GM19463 (cell line): ENCODE data around the gene KLHL35.

Source experiments
- ATAC-seq: cut with Tn5 transposase; IDR thresholded peaks from one replicate; pipeline ENCODE4 v1.9.1; 2021; ENCODE audit warnings: mild to moderate bottlenecking, moderate library complexity; ENCODE audit not compliant: unreplicated experiment

KLHL35 gene

DNA sequence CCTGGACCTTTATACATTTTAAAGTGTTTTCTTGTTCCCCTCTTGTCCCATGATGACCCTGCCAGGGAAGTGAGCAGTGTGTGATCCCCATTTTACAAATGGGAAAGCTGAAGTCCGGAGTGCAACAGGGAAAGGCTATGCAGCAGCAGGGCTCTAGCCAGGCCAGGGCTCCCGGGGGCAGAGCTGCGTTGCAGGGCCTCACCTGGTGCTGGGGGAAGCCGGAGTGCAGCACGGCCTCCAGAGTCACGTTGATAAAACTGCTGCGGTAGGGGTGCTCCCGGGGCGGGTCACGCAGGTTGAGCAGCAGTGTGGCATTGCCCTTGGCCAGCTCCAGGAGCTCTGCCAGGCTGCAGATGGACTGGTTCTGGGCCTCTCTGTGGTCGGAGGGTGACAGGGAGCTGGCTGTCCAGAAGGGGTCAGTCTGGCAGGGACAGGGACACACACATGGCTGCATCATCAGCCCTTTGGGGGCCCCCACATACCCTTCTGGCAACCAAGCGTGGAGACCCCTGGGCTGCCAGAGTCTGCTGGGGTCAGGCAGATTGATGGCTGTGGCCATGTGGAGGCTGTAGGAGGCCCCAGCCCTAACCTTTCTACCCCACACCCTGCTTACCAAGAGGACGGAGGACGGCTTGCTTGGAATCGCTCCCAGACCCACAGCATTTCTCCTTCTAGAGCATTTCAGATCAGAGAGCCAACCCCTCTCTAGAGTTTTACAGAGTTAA is 9.3 kb upstream of the KLHL35 start:
- no peak for ATAC-seq

DNA sequence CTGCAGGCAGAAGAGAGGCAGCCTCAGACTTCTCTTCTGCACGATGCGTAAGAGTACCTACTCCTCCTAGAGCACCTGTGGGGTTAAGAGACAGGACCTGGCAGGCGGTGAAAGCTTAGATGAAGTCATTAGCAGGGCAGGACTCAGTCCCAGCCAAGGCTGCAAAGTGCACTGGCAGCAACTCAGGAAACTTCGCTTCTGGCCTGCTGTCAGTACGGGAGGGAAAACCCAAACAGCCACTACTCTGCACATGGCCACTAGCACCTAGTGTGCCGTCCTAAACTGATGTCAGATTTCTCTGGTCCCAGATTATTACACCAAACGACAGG is 8.8 kb upstream of the KLHL35 start:
- no peak for ATAC-seq

DNA sequence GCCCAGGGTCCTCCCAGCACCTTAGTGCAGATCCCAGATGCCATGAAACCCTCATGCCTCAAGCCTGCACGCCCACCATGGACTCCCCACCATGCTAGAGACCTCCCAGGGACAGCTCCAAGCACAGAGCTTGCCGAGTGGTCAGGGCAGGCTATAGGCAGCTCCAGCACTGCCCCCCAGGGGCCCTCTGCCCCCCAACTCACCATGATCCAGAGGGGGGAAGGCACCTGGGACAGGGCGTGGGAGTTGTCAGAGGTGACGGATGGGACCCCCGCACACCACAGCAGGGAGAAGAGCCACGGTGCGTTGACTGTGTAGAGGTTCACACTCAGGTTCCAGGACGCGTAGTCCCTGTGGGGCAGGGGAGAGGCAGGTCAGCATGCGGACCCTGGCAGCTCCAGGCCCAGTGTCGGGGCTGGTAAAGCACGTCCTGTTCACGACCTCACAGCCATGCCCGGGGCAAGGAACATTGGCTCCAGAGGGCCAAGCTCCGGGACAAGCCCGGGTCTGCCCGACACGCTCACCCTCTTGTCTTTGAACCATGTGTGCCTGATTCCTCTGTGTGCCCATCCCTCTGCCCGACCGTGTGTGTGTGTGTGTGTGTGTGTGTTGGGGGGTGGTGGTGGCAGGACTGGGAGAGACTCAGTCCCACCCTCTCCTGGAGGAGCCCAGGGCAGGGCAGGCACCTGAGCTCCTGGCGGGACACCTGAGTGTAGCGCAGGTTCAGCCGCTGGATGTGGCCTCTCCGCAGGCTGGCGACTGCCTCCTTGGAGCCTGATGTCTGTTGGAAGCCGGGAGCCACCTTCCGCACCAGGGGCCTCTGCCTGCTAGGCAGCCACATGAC is 8.2 kb upstream of the KLHL35 start:
- ATAC-seq = no peak

DNA sequence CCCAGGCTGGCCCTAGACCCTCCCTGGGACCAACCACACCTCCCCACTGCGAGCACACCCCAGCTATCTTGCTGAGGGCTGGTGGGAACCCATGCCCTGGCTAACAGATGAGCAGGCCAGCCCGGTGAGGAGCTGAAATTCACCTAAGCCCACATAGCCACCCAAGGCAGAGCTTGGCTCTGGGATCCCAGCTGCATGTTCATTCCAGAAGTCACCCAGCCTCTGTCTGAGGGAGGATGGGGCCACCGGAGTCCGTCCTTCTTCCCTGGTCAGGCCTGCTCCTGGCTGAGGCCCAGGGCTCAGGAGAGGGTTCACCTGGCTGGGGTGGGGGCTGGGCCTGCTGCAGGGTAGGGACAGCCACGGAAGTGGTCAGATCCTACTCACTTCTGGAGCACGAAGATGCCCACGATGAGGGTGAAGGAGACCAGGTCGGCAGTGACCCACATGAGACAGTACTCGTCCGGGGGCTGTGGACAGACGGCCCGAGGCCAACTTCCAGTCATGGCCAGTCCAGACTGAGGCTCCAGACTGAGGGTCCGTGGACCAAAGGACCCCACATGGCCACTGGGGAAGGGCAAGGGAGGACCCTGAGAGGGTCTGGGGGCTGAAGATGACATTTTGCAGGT is 6.6 kb upstream of the KLHL35 start:
- no peak for ATAC-seq

DNA sequence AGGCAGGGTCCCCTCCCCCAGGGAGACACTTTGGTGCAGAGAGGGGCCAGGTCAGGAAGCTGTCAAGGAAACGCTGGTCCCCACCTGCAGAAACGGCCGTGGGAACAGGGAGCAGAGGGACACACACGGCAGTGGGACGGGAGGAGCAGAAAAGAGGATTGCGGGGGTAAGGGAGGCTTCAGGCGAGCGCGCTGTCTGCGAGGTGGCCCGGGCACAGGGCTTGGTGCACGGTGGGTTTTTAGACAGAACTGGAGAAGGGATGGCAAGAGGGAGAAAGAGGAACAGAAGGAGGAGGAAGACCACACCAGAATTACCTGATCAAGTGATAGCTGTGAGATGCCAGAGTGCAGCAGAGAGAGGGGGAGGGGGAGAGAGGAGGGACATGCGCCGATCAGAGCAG is 6.0 kb upstream of the KLHL35 start:
- ATAC-seq = no peak

DNA sequence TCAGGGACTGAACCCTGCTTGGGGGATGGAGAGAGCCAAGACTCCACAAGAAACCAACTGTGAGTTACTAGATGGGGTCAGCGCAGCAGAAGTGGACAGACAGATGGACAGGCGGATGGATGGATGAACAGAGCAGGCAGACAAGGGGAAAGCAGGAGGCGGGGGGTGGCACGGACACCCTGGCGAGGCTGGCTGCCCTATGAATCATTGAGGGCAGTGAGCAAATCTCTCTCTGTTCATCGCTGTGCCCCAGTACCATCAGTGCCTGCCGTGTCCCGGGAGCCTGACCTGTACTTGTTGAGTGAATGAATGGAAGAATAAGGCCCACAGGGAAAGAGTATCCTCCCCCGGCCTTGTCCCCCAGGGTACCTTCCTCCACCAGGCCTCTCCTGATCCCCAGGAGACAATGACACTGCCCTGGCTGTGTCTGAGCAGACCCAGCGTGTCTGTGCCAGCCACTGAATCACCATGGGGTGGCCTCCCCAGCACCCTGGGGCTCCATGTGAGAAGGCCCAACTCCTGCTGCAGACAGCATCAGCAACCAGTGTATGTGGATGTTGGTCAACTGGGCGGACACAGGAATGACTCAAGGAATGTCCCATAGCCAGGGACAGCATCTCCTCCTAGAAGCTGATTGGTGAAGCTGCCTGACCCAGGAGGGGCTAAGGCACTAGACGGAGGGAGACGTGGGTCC is 5.1 kb upstream of the KLHL35 start:
- no peak for ATAC-seq

DNA sequence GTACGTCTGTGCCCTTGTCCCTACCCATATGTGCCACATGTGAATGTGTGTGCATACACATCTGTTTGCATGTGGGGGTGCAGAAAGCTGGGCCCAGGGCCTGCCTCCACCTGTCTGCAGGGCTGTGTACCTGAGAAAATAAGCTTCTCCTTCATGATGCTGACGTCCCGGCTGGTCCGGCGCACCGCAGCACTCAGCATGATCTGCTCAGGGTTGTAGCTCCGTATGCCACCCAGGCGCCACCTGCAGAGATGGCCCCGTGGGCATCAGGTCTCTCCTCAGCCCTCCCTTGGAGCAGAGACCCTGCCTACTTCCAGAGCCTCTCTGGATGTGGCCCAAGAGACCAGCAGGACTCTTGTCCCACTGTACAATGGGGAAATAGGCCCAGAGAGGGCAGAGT is 3.8 kb upstream of the KLHL35 start:
- ATAC-seq = no peak

DNA sequence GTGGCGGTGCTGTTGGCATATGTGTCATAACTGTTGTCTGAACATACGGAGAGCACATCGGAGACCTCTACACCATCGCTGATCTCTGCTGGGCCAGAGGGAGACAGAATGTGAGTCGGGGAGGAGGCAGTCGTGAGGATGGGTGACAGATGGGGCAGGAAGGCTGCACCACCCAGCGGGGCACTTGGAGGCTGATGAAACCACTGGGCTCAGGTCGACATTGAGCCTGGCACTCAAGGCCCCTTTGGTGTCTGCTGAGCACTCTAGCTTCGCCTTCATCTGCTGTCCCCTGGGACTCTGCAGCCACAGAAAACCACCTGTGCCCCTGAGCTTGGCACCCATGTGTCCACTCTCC is 2.5 kb upstream of the KLHL35 start:
- no peak for ATAC-seq

DNA sequence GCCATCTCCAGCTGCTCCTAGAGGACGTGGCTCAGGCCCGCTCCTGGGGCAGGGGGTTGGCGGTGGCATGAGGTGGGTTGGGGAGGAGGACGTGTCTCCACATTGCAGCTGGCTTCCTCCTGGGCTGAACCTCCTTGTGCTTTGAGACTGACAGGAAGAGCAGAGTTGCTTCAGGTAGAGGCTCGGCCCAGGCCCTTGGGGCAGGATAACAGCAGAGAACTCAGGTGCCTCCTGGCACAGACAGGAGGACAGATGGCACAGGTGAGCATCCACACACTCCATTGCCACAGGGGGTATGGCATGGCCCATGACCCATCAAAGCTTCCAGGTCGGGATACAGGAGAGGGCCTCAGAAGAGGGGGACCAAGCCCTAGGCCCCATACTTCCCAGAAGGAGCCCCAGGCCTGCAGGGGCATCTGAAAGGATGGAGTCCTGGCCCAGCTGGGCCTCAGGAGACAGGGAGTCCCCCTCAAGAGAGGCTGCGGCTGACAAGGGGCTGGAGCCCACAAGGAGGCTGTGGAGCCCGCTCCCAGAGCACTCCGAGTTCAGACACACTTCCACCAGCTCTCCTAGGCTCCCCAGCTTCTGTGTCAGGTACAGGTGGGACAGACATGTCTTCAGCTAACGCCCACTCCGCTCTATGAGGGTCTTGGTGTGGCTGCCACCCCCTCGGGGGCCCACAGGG is 2.0 kb upstream of the KLHL35 start:
- no peak for ATAC-seq

DNA sequence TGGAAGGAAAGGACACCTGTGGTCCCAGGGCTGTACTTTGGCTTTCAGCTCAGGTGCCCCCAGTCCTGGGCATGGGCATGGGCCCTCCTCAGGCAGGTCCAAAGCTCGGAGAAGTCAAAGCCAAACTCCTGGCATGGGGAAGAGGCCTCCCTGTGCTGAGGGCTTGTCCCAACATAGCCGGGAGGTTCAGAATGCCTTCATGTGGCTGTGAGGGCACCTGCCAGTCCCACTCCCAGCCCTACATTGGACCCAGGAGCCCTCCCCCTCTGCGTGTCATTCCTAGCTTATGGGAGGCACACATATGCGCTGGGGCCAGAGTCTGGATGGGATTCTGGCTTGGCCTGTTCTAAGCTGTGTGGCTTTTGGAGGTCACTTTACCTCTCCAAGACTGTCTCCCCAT is 1.0 kb upstream of the KLHL35 start:
- ATAC-seq = no peak

DNA sequence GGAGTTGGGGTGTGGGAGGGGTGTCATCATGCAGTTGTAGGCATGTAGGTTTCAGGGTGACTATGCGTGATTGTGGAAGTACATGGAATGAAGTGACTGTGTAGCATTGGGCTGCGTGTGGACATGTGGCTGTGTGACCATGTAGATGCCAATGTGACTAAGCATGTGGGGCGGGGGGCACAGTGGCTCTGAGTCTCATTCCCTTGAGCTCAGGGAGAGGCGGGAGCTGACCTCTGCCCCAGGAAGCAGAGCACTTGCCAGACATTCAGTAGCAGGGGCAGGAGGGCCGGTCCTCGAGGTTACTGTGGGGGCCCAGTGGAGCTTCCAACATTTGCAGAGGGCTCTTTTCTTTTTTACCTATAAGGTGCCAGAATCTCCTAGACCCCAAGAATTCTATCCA is 440 bp upstream of the KLHL35 start:
- no peak for ATAC-seq

DNA sequence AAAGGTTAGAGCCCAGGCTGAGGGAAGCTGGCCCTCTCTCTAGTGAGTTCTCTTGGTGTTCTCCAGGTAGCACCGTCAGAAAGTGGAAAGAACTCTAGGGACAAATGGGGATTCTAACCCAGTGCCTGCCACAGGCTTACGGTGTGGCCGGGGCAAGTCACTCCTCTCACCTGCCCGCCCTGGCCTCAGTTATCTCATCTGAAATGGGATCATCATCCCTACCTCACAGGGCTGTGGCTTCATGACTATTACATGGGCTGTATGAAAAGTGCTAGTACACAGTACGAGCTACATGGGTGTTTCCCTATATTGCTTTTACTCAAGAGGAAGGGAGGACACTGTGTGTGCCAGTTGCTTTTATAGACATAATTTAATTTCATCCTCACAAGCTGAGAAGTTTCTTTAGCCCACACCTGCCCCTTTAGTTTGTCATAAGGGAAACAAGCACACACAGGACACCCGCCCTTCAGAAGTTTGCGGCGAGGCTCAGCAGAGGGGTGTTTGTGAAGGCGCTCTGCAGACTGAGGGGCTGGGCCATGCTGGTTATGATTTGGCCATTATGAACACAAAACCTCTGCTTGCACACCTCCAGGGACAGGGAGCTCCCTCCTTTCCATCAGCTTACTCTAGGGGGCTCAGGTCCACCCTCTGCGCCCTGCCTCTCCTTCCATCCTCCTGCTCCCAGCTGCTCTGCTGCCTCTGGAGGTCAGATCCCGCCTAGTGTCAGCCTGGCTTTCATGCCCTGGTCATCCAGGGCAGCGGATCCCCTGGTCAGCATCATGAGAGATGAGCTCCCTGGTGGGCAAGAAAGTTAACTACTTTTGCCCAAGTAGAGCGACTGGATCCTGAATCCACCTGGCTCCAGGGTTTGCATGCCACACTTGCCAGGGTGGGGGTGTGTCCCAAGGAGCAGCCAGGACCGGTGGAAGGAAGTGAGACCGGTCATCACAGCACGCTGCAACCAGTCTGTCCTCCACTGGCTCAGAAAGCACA is 1.2 kb downstream of the KLHL35 start:
- ATAC-seq = no peak

DNA sequence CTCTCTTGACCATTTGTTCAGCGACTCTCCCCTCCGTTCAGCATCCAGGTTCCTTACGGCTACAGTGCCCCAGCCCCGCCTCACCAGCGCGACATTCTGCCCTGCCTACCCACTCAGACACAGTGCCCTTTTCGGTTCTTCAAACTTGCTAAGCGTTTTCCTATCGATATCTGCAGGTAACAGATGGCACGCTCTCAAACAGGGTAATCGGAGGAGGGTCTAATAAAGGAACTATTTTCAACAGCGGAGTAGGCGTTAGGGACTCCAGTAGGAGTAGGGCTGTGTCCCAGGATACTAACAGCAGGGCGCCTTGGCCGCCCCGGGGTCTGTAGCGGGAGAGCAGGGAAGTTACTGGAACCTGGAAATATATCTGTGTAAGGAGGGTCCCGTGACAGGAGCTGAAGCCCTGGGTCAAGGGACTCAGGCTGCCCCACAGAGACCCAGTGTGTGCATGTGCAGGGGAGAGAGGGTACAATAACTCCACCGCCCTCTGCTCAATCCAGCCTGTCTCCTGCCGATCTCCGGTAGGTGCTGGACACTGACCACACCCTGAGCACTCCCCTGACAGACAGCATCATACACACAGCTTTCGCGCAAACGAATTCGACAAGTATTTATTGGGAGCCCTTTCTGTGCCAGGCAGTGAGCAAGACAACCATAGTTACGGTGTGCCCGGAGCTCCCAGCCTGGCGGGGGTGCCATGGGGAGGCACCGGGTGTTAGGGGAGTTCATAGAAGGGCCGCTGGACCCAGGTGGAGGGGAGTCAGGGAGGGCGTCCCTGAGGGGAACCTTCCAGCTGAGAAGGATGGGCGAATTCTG is 2.1 kb downstream of the KLHL35 start:
- ATAC-seq = no peak

DNA sequence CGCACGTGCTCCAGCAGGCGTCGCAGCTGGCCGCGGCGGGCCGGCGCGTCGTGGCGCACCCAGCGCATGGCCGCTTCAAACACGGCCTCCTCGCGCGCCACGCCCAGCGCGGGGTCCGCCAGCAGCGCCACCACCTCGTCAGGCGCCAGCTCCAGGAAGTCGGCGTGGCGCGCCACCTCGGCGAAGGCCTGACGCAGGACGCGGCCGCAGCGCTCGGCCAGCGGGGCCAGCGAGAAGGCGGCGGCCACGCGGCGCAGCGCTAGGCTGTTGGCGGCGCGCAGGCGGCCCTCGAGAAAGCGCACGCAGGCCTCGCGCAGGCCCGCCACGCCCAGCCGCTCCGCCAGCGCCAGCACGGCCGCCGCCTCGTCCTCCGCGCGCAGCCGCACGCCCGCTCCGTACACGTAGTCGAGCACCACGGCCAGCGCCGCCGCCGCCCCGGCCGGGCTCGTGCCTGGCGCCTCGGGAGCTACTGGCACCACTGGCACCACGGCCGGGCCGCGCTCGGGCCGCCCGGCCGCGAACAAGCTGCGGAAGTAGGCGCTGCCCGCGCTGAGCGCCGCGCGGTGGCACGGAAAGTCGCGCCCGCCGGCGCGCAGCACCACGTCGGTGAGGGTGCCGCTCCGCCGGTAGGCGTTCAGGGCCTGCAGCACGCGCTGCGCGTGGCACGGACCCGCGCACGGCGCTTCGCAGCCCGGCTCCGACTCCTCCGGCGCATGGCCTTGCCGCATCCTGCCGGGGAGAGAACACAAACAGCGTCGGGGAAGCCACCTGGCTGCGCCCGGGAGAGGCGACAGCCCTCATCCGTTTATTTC is 2.9 kb downstream of the KLHL35 start:
- no peak for ATAC-seq

DNA sequence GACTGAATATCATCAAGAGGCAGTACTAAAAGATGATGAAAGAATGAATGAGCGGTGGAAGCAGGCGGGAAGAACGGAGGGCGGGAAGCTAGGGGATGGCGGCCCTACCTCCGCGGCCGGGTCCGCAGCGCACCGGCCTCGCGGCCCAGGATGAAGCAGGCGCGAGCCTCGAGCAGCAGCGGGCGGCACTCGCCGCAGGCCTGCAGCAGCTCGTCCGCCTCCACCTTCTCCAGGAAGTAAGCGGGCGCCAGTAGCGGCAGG is 3.4 kb downstream of the KLHL35 start:
- no peak for ATAC-seq

DNA sequence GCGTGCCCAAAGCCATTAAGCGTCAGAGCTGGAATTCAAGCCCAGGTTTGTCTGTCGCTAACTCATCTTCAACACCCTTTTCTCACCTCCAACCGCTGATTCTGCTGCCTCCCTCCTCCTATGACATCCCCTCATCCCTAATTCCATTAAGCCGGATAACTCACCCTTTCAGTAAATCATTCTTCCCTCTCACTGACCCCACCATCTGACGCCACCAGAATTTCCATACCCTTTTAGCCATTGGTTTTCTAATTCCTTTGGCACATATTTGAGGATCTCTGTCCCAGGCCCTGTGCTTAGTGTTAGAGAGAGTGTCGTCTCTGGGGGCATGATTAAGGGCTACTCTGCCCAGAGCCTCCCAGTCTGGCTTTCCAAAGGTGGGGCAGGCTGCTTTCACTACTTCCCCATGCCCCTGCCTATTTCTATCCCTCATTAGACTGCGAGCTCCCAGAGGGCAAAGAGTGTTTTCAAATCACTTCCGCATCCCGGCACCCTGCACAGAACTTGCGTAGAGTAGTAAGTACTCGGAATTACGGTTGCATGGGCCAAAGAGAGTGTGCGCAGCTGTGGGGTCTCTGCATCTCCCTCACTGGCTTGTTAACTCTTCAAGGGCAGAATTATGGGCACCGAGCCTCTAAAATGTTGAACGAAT is 3.9 kb downstream of the KLHL35 start:
- no peak for ATAC-seq

DNA sequence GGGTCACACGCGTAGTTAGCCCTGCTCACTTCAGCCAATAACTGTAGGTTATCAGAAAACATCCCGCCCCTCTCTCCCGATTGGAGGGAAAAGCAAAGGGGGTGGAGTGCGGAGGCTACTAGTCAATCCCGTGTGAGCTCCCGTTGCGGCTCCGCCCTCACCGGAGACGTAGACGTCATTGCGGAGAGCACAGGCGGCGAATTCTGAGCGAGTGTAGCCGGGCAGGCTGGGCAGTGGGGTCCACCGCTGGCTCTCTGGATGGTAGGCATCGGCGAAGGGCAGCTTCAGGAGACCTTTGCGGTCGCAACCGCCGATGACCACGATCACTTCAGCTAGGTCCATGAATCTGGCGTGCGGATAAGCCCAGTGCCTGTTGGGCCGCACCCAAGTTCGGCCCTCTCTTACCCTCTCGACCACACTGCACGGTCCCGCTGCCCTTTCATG is 4.7 kb downstream of the KLHL35 start:
- ATAC-seq = peak; percentile 77

DNA sequence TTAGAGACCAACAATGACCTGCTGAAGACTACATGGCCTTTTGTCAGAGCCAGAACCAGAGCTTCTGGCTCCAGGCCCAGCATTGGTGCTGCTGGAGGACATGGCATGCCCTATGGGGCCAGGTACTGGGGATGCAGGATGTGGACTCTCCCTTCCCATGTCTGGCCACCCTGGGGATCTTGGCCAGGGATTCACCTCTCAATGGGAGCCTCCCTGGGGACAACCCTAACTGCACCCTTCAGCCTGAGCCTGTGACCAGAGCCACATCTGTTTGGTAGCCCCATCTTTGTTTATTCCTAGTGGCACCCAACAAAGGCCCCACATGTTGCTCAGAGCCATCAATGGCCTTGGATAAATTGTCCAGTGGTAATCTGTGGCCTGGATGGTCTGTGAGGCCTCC is 5.8 kb downstream of the KLHL35 start:
- no peak for ATAC-seq
